Kidney (tissue), 14 donors: ENCODE results near the gene TSC22D1. TPM values are rescaled to one million over a fixed set of nuclear protein-coding genes. Genes with fewer than 3 reads are reported as not detected.

Source experiments
- DNase-seq, 5 donors: peaks; one replicate each; pipeline ENCODE4 v3.0.0-alpha.2; 2013 to 2020
- FAIRE-seq: peaks from 2 replicates; lab custom pipeline; 2012; peaks lifted over from hg19 to GRCh38; lab: Jason Lieb, UNC
- H3K27ac ChIP-seq, 2 donors: one replicate each; pipeline ENCODE4 v1.7.0; 2013; ENCODE audit warnings: low read depth in 2 of 2, low read length in 2 of 2, inconsistent platforms in 1 of 2
- H3K27me3 ChIP-seq: one replicate; pipeline ENCODE4 v1.7.1; 2013; ENCODE audit warnings: low read length, inconsistent platforms; ENCODE audit not compliant: control insufficient read depth, insufficient read depth
- H3K36me3 ChIP-seq, 3 donors: one replicate each; pipeline versions ENCODE4 v1.7.0 to v1.7.1; 2013; ENCODE audit warnings: low read length in 3 of 3, control low read depth in 1 of 3, inconsistent platforms in 1 of 3; ENCODE audit not compliant: insufficient read depth in 3 of 3, control insufficient read depth in 2 of 3
- H3K4me1 ChIP-seq, 3 donors: one replicate each; pipeline versions ENCODE4 v1.7.0 to v1.7.1; 2013; ENCODE audit warnings: low read length in 3 of 3, inconsistent platforms in 1 of 3, low read depth in 1 of 3; ENCODE audit not compliant: control insufficient read depth in 2 of 3, insufficient read depth in 2 of 3
- H3K4me3 ChIP-seq, 3 donors: one replicate each; pipeline versions ENCODE4 v1.7.0 to v1.8.1; 2013; ENCODE audit warnings: low read length in 3 of 3, control low read depth in 1 of 3, inconsistent platforms in 1 of 3
- H3K9ac ChIP-seq, 3 donors: one replicate each; pipeline versions ENCODE4 v1.7.0 to v1.7.1; 2013; ENCODE audit warnings: low read length in 3 of 3, control low read depth in 1 of 3, inconsistent platforms in 1 of 3
- H3K9me3 ChIP-seq, 3 donors: one replicate each; pipeline versions ENCODE4 v1.7.0 to v1.7.1; 2013; ENCODE audit warnings: low read length in 3 of 3, control low read depth in 1 of 3, inconsistent platforms in 1 of 3; ENCODE audit not compliant: control insufficient read depth in 2 of 3, insufficient read depth in 1 of 3
- CTCF ChIP-seq: IDR thresholded peaks from 3 replicates; pipeline ENCODE4 v1.5.1; 2012; ENCODE audit warnings: mild to moderate bottlenecking, moderate library complexity, borderline replicate concordance; ENCODE audit not compliant: insufficient read depth; ENCODE audit errors: extremely low read depth
- intact Hi-C: fragments of 100-400 bp; cut with DNase I; formaldehyde crosslinking; loops from one replicate; pipeline ENCODE4 v1.11.1; 2022
- polyA plus RNA-seq: library from polyadenylated mRNA; stranded (reverse); fragments of 350-450 nt; fragmentation: Illumina TruSeq; extraction: RNeasy Lipid Tissue Mini Kit (QIAGEN cat#74804); gene quantifications from one replicate; pipeline ENCODE4 v1.2.3, GENCODE V29; 2014; ENCODE audit warnings: low read depth, low replicate concordance; ENCODE audit not compliant: insufficient read depth
- total RNA-seq: library from RNA; stranded (reverse); fragmentation: NEBNext Ultra II Directional; extraction: Animal tissue kit (Norgen Biotek cat#: 25700); gene quantifications from one replicate; pipeline ENCODE4 v1.2.1, GENCODE V29; 2021
- donor health status: control.
- donor health status: control.
- donor health status: control.
- donor health status: control.
- donor health status: control.
- donor health status: DM: yes; HTN: yes; CAD: no.
- donor health status: Normal renal cell carcinoma (clear cell type).

The TSC22D1 gene
- total and polyA plus RNA-seq, 2 donors from 2014 or later: 163 to 349 TPM

GRCh38 chr13:44493213-44493812, 82.8 kb downstream of the TSC22D1 start:
- H3K27me3 ChIP-seq: no peaks in the 10 kb centered on the region
- FAIRE-seq: no peak
- DNase-seq: no peak
- no peak overlapping the region for H3K27ac ChIP-seq
- no peaks in the 10 kb centered on the region for H3K4me1 ChIP-seq
- H3K4me3 ChIP-seq: no peak overlapping the region
- no peaks in the 10 kb centered on the region for H3K36me3 ChIP-seq
- no peak overlapping the region for H3K9ac ChIP-seq
- H3K9me3 ChIP-seq: peaks cover 0 to 1% (median 0%) of the 10 kb centered on the region in 3 donors
- intact Hi-C loops: loop anchor here (10.0 kb wide), 1 partner anchor 481 kb away; no protein-coding TSS in a partner anchor
- no peak for TF ChIP-seq CTCF

- no peaks in the 10 kb centered on the region for H3K36me3 ChIP-seq
- no peak overlapping the region for H3K4me3 ChIP-seq
- H3K9me3 ChIP-seq: peaks cover 0 to 1% (median 0%) of the 10 kb centered on the region in 3 donors
- DNase-seq (no peak), FAIRE-seq (no peak)
- intact Hi-C loops: loop anchor here (10.0 kb wide), 1 partner anchor 485 kb away; no protein-coding TSS in a partner anchor
- no peak overlapping the region for H3K9ac ChIP-seq
- H3K27me3 ChIP-seq: no peaks in the 10 kb centered on the region
- no peak for TF ChIP-seq CTCF
- peaks cover 0 to 3% (median 0%) of the 10 kb centered on the region in 3 donors for H3K4me1 ChIP-seq
- no peak overlapping the region for H3K27ac ChIP-seq
Observed at GRCh38 chr13:44489751-44490150, 86.4 kb downstream of the TSC22D1 start.

- Histone ChIP-seq H3K9ac (no peak overlapping the region), H3K36me3 (no peaks in the 10 kb centered on the region), H3K4me1 (peaks cover 0 to 4% (median 0%) of the 10 kb centered on the region in 3 donors), H3K27ac (no peak overlapping the region), H3K27me3 (no peaks in the 10 kb centered on the region), H3K4me3 (no peak overlapping the region), H3K9me3 (no peaks in the 10 kb centered on the region)
- intact Hi-C loops: no loop called here
- DNase-seq (no peak), FAIRE-seq (no peak)
- no peak for TF ChIP-seq CTCF
Observed at GRCh38 chr13:44487989-44488388, 88.1 kb downstream of the TSC22D1 start.
